GM12865 (cell line): Measurements from ENCODE around the gene FAM110A.

Experiments used
- DNase-seq: peaks from one replicate; pipeline ENCODE4 v3.0.0; 2010; ENCODE audit warnings: low read depth
- H3K4me3 ChIP-seq: 2 replicates; pipeline ENCODE4 v1.5.1; 2011; ENCODE audit warnings: mild to moderate bottlenecking, low read depth, low read length, control low read depth
- CTCF ChIP-seq: IDR thresholded peaks from 2 replicates; pipeline ENCODE4 v1.5.1; 2011; ENCODE audit warnings: low read length, control low read depth, low read depth, inconsistent platforms; ENCODE audit not compliant: insufficient read depth; ENCODE audit errors: missing control alignments

The FAM110A gene

DNA sequence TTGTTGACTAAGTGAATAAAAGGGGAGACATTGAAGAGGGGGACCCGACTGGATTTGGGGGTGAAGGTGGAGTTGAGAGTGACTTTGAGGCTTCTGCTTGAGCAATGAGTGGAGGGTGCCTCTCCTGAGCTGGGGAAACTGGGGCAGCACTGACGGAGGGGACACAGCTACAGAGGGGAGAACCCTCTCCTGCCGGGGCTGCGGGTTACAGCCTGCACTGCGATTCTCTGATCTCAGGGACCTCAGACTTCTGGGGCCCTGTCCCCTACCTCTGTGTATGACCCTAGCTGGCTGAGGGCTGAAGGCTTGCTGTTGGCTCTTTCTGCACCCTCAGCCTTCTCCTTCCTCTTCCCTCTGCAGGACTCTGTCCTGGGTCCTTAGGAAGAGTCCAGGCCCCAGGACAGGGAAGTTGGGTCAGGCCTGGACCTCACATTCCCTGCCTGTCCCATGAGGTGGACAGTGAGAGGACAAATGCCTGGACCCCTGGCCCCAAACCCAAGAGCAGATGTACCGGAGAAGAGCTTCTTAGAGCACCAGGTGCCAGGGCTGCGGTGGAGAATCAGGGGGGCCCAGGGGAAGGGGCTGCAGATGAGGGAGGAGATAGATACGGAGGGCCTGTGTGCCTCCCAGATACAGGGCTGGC is 13.7 kb upstream of the FAM110A start:
- no peak overlapping the region for H3K4me3 ChIP-seq
- no peak for TF ChIP-seq CTCF
- no peak for DNase-seq

DNA sequence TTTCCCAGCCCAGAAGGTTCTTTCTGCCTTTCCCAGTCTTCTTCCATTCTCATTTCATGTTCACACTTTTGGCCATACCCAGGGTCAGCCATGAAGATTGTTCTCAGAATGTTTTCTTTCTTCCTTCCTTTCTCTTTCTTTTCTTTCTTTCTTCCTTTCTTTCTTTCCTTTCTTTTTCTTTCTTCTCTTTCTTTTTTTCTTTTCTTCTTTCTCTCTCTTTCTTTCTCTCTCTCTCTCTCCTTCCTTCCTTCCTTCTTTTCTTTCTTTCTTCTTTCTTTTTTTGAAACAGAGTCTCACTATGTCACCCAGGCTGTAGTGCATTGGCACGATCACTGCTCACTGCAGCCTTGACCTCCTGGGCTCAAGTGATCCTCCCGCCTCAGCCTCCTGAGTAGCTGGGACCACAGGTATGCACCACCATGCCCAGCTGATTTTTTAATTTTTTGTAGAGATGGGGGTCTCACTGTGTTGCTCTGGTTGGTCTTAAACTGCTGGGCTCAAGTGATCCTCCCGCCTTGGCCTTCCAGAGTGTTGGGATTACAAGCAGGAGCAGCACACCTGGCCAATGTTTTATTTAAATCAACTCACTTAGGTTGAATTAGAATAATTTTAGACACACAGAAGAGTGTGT is 13.1 kb upstream of the FAM110A start:
- no peak for DNase-seq
- no peak overlapping the region for H3K4me3 ChIP-seq
- TF ChIP-seq CTCF: no peak

- no peak overlapping the region for H3K4me3 ChIP-seq
- DNase-seq: no peak
- TF ChIP-seq CTCF: no peak
These were observed 12.3 kb upstream of the FAM110A start for GRCh38 chr20:821046-821730.

DNA sequence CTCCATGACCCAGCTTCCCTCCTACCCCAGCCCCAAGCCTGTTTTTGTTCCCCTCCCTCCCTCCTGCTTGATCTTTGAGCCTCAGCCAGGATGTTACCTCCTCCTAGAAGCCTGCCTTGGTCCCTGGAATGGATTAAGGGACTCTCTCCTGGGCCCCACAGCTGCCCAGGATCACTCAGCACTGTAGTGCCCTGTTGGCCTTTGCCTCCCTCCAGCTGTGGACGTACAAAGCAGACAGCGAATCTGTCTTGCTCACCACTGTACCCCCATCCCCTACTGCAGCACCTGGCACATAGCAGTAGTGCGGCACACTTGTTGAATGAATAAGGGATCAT is 11.8 kb upstream of the FAM110A start:
- no peak for TF ChIP-seq CTCF
- no peak overlapping the region for H3K4me3 ChIP-seq
- no peak for DNase-seq

DNA sequence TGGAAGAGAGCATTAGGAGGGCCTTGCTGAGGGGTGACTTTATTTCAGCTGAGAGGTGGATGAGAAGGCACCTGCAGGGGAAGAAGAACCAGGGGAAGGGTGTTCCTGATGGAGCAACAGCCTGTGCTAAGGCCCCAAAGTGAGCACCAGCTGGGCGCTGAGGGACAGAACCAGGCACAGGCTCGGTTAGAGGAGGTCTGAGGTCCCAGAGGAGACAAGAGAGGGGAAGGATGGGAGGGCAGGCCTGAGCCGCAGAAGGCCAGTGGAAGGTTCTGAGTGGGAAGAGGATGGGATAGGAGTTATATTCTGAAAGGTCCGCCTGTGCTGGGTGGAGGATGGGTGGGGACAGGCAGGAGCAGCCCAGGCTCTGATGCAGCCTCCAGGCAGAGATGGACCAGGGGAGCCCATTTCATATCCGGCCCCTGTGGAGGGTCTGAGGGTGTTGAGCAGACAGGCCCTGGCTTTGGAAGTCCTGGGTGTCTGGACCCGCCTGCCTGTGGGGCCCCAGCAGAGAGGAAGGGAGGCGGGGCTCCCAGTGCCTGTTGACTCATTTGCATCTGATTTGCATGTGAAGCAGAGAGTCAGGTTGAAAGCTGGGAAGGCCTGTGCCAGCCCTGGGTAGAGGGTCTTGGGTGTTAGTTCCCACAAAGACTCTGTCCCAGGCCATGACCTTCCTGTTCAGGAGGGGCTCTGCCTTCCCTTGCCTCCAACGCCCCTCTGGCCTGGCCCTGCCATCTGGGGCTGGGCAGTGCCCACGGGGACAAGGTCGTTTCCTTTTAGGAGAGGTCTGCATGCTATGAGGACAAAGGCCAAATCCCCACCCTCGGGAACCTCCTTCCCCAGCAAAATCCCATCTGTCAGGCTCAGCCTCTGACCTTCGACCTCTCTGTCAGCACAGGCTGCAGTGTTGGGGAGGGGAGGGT is 10.6 kb upstream of the FAM110A start:
- TF ChIP-seq CTCF: no peak
- DNase-seq: no peak
- no peak overlapping the region for H3K4me3 ChIP-seq

- no peak for TF ChIP-seq CTCF
- DNase-seq: no peak
- no peak overlapping the region for H3K4me3 ChIP-seq
These were observed 10.0 kb upstream of the FAM110A start for GRCh38 chr20:823574-823902.
